GM23248 (cell line): ENCODE data around the gene CNGA1.

Experiments used
- EZH2 ChIP-seq: fragments of 200-600 bp; sonication (generic); IDR thresholded peaks from 2 replicates; pipeline ENCODE4 v1.6.1; 2018; ENCODE audit warnings: antibody characterized with exemption, mild to moderate bottlenecking; ENCODE audit not compliant: insufficient read depth, poor library complexity, severe bottlenecking
- EZH2phosphoT487 ChIP-seq: fragments of 200-600 bp; sonication (generic); IDR thresholded peaks from 2 replicates; pipeline ENCODE4 v1.6.1; 2018; ENCODE audit warnings: antibody characterized with exemption, moderate library complexity, mild to moderate bottlenecking, low read depth; ENCODE audit not compliant: insufficient read depth

DNA sequence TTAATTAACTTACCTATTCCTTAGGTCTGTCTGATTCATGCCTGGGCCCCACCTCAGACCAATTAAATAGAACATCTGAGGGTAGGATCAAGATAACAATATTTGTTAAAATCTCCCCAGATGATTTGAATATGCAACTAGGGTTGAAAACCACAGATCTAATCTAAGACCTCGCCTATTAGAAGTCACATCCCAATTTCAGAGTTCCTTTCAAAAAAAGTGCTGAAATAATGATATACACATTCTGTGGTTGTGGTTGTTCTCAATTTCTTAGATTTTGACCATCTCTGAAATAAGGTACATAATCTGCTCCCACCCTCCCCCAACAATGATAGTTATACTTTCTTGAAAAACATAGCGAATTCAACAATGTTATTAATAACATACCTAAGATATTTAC is 27.8 kb upstream of the CNGA1 start:
- TF ChIP-seq EZH2 (no peak), EZH2phosphoT487 (no peak)
